ENCODE results near the gene APP.

Gene APP

GRCh38 chr21:25891596-25891995, 279.0 kb downstream of the APP start:
- DNase-seq (ENCODE audit: low read depth in 1 of 2, low spot score in 1 of 2), result no peak
- in situ Hi-C loops (cut with HindIII; ENCODE audit: low pct_unique_long_range_greater_than_20kb, low sequenced_read_pairs), result no loop called here
- TF ChIP-seq JUND (IDR thresholded peaks at IDR 0.05; ENCODE audit: low read depth), result no peak

GRCh38 chr21:25890001-25890400, 280.6 kb downstream of the APP start:
- TF ChIP-seq JUND (IDR thresholded peaks at IDR 0.05; ENCODE audit: low read depth), result no peak
- no peak for DNase-seq (ENCODE audit: low read depth in 1 of 2, low spot score in 1 of 2)
- in situ Hi-C loops (cut with HindIII; ENCODE audit: low pct_unique_long_range_greater_than_20kb, low sequenced_read_pairs), result no loop called here

- DNase-seq (ENCODE audit: low read depth in 1 of 2, low spot score in 1 of 2), result no peak
- in situ Hi-C loops (cut with HindIII; ENCODE audit: low pct_unique_long_range_greater_than_20kb, low sequenced_read_pairs), result no loop called here
- no peak for TF ChIP-seq JUND (IDR thresholded peaks at IDR 0.05; ENCODE audit: low read depth)
Observed at GRCh38 chr21:25888711-25889110, 281.9 kb downstream of the APP start.

DNA sequence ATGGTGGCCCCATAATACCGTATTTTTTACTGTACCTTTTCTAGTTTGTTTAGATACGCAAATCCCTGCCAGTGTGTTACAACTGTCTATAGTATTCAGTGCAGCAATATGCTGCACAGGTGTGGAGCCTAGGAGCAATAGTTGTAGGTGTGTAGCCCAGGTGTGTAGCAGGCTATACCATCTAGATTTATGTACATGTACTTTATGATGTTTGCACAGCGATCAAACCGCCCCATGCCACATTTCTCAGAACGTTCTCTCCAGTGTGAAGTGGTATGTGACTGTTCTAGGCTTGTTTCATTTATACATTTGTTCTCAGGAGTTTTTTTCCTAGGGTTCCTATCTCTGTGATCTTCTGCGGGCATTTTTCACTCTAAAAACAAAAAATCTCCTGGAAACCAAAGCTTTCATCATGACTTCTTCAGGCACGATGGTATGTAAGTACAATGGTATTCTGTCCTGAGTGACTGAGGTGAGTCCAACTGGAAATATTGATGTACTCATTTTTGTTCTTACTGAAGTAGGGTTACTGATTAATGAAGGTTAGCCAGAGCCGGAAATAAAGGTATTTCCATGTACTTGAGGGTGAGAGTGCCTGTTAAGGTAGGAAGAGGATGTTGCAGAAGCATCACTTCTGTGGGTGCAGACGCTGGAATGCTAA, 282.8 kb downstream of the APP start:
- DNase-seq (ENCODE audit: low read depth in 1 of 2, low spot score in 1 of 2), result no peak

DNA sequence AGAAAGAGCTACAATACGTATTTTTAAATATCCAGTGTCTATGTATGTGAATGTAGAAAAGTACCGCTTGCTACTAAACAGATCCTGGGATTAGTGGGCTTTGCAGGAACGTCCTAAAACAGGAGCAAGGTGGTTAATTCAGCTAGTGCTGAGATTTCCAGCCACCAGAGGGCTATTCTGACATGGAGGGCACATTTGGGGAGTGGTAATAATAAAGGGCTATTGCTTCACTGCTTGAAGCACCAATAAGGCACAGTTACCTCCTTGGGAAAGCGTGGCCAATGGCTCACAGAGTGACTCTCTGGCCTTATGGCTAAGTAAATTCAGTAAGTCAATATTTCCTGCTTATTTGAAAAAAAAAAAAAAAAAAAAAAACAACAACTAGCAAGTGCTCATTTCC, 283.4 kb downstream of the APP start:
- in situ Hi-C loops (cut with HindIII; ENCODE audit: low pct_unique_long_range_greater_than_20kb, low sequenced_read_pairs), result no loop called here
- no peak for TF ChIP-seq JUND (IDR thresholded peaks at IDR 0.05; ENCODE audit: low read depth)
- DNase-seq (ENCODE audit: low read depth in 1 of 2, low spot score in 1 of 2), result peak in 1 of 2 experiments; percentile 19

More for the DNA sequence above, 282.8 kb downstream of the APP start:
- in situ Hi-C loops (cut with HindIII; ENCODE audit: low pct_unique_long_range_greater_than_20kb, low sequenced_read_pairs), result no loop called here
- no peak for TF ChIP-seq JUND (IDR thresholded peaks at IDR 0.05; ENCODE audit: low read depth)

- in situ Hi-C loops (cut with HindIII; ENCODE audit: low pct_unique_long_range_greater_than_20kb, low sequenced_read_pairs), result no loop called here
Observed at GRCh38 chr21:25885880-25886279, 284.7 kb downstream of the APP start.

DNA sequence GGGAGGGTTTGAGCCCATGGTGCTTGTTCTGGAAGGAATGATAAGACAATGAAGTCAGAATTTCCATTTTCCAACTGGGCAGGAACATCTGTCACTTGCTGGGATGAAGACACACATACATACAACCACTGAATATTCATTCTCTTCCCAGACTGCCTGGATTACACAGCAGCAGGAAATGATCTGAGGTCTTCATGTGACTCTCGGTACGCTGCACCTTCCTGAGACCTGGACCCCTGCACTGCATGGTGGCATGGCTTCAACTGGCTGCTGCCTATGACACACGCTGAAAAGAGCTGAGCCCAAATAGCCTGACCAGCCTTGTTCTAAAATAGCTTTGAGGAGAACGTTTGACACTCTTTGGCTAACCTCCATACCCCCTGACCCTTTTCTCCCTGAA, 285.2 kb downstream of the APP start:
- no peak for DNase-seq (ENCODE audit: low read depth in 1 of 2, low spot score in 1 of 2)
- TF ChIP-seq JUND (IDR thresholded peaks at IDR 0.05; ENCODE audit: low read depth), result no peak
- in situ Hi-C loops (cut with HindIII; ENCODE audit: low pct_unique_long_range_greater_than_20kb, low sequenced_read_pairs), result no loop called here

More at GRCh38 chr21:25885880-25886279, 284.7 kb downstream of the APP start:
- TF ChIP-seq JUND (IDR thresholded peaks at IDR 0.05; ENCODE audit: low read depth), result no peak
- DNase-seq (ENCODE audit: low read depth in 1 of 2, low spot score in 1 of 2), result no peak

GRCh38 chr21:25884311-25884710, 286.3 kb downstream of the APP start:
- no peak for DNase-seq (ENCODE audit: low read depth in 1 of 2, low spot score in 1 of 2)
- TF ChIP-seq JUND (IDR thresholded peaks at IDR 0.05; ENCODE audit: low read depth), result no peak
- in situ Hi-C loops (cut with HindIII; ENCODE audit: low pct_unique_long_range_greater_than_20kb, low sequenced_read_pairs), result no loop called here

GRCh38 chr21:25881524-25882376, 288.8 kb downstream of the APP start:
- DNase-seq (ENCODE audit: low read depth in 1 of 2, low spot score in 1 of 2), result peak; percentile 61 to 78
- in situ Hi-C loops (cut with HindIII; ENCODE audit: low pct_unique_long_range_greater_than_20kb, low sequenced_read_pairs), result no loop called here
- no peak for TF ChIP-seq JUND (IDR thresholded peaks at IDR 0.05; ENCODE audit: low read depth)

- in situ Hi-C loops (cut with HindIII; ENCODE audit: low pct_unique_long_range_greater_than_20kb, low sequenced_read_pairs), result no loop called here
- no peak for TF ChIP-seq JUND (IDR thresholded peaks at IDR 0.05; ENCODE audit: low read depth)
- no peak for DNase-seq (ENCODE audit: low read depth in 1 of 2, low spot score in 1 of 2)
Observed at GRCh38 chr21:25879203-25879602, 291.4 kb downstream of the APP start.

DNA sequence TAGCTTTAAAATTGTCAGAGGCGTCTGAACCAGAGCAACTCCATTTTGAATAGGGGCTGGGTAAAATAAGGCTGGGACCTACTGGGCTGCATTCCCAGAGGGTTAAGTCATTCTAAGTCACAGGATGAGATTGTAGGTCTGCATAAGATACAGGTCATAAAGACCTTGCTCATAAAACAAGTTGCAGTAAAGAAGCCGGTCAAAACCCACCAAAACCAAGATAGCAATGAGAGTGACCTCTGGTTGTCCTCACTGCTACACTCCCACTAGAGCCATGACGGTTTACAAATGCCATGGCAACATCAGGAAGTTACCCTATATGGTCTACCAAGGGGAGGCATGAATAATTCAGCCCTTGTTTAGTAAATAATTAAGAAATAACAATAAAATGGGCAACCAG, 292.2 kb downstream of the APP start:
- DNase-seq (ENCODE audit: low read depth in 1 of 2, low spot score in 1 of 2), result no peak
- in situ Hi-C loops (cut with HindIII; ENCODE audit: low pct_unique_long_range_greater_than_20kb, low sequenced_read_pairs), result no loop called here
- TF ChIP-seq JUND (IDR thresholded peaks at IDR 0.05; ENCODE audit: low read depth), result no peak

DNA sequence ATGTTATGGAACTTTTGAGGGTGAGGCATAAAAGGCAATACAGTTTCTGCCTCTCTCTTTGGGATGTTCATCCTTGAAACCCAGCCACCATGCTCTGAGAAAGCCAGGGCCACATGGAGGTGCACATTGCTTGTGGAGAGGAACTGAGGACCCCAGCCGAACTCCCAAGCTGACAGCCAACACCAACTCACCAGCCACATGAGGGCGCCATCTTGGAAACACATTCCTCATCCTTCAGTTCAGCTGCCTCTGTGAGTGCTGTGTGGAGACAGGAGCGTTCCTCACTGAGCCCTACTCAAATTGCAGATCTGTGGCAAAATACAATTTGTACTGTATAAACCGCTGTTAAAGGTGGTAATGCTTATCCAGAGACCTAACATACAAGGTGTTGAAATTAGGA, 298.3 kb downstream of the APP start:
- peak in 1 of 2 experiments; percentile 20 for DNase-seq (ENCODE audit: low read depth in 1 of 2, low spot score in 1 of 2)
- no peak for TF ChIP-seq JUND (IDR thresholded peaks at IDR 0.05; ENCODE audit: low read depth)
- in situ Hi-C loops (cut with HindIII; ENCODE audit: low pct_unique_long_range_greater_than_20kb, low sequenced_read_pairs), result no loop called here

DNA sequence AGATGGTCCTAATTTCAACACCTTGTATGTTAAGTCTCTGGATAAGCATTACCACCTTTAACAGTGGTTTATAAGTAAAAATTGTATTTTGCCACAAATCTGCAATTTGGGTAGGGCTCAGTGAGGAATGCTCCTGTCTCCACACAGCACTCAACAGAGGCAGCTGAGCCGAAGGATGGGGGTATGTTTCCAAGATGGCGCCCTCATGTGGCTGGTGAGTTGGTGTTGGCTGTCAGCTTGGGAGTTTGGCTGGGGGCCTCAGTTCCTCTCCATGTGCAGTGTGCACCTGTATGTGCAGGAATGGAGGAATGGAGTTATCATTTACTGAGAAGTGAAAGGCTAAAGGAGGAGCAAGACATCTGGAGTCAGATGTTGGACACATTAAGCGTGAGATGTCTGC, 299.0 kb downstream of the APP start:
- TF ChIP-seq JUND (IDR thresholded peaks at IDR 0.05; ENCODE audit: low read depth), result no peak
- DNase-seq (ENCODE audit: low read depth in 1 of 2, low spot score in 1 of 2), result peak in 1 of 2 experiments; percentile 24
- in situ Hi-C loops (cut with HindIII; ENCODE audit: low pct_unique_long_range_greater_than_20kb, low sequenced_read_pairs), result no loop called here

Data from T47D (cell line).